Epithelial cell of proximal tubule (primary cell): Measurements from ENCODE around the gene GGT7. TPM values are rescaled to one million over a fixed set of nuclear protein-coding genes. Genes with fewer than 3 reads are reported as not detected.
"Not testable (repeated sequence)": the region's sequence is repeated elsewhere in the genome, so short reads cannot be mapped to it uniquely, and the experiment has no call there.

ENCODE experiments used
- DNase-seq: peaks from one replicate; pipeline ENCODE4 v3.0.0-alpha.2; 2011; ENCODE audit warnings: low read depth
- H3K4me3 ChIP-seq: 2 replicates; pipeline ENCODE4 v1.5.1; 2011; ENCODE audit warnings: low read depth, mild to moderate bottlenecking, low read length
- total RNA-seq: library from RNA; depleted of rRNA; stranded (reverse); fragments of >200 nt; gene quantifications from 2 replicates; pipeline ENCODE4 v1.2.3, GENCODE V29; 2015
- TF ChIP-seq, protein P1 (sequence below): conservative IDR thresholded peaks from 2 replicates; pipeline ENCODE4 v1.5.1; 2012; ENCODE audit warnings: low read depth, mild to moderate bottlenecking, low read length

The GGT7 gene
- total RNA-seq, 1 donor from 2014 or later, result 9.2 TPM

DNA sequence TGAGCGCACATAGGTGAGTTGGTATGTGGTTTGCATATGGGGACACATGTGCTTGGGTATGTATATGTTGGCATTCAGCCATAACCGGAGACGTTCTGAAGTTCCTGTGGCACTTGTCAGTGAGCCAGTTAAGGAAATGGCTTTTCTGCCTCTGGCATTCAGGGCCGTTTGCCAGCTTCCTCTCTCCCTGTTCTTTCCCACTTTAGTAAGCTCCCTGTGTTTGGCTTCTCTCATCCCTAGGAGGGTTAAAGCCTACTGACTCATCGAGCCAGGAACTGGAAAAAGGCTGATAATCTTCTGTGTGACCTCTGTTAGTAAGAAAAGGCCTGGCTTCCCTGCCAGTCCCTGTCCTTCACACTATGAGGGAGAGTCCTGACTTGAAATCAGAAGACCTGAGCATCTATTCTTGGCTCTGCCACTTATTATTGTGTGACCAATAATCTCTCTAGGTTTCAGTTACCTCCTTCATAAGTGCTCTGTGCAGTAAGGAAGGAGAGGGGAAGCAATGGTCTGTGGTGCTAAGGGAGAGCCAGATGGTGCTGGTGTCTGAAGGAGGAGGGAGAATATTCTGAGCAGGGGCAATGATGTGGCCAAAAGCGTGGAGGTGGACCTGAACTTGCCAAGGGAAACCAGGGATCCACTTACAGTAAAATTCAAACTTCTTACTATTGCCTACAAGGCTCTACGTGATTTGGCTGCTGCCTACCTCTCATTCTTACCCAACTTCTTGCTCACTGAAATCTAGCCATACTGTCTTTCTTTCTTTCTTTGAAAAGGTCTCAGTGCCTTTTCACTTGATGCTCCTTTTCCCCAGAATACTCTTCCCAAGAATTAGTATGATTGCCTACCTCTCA lies 35.2 kb upstream of the GGT7 start:
- peak; percentile 81 for DNase-seq
- TF ChIP-seq, protein P1, sequence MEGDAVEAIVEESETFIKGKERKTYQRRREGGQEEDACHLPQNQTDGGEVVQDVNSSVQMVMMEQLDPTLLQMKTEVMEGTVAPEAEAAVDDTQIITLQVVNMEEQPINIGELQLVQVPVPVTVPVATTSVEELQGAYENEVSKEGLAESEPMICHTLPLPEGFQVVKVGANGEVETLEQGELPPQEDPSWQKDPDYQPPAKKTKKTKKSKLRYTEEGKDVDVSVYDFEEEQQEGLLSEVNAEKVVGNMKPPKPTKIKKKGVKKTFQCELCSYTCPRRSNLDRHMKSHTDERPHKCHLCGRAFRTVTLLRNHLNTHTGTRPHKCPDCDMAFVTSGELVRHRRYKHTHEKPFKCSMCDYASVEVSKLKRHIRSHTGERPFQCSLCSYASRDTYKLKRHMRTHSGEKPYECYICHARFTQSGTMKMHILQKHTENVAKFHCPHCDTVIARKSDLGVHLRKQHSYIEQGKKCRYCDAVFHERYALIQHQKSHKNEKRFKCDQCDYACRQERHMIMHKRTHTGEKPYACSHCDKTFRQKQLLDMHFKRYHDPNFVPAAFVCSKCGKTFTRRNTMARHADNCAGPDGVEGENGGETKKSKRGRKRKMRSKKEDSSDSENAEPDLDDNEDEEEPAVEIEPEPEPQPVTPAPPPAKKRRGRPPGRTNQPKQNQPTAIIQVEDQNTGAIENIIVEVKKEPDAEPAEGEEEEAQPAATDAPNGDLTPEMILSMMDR, result no peak

DNA sequence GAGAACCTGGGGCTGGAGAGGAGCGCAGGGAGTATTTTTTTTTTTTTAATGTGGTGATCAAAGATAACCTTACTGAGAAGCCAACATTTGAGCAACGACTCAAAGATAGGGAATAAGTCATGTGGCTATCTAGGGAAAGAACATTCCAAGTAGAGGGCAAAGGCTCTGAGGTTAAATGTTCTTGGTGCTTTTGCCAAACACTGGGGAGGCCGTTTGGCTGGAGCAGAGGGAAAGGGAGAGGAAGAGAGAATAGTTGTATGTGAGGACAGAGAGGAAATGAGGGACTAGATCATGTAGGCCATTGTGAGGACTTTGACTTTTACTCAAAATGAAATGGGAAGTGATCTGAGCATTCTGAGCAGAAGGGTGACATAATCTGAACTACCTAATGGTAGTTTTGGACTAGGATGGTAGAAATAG lies 31.6 kb upstream of the GGT7 start:
- H3K4me3 ChIP-seq, result no peak overlapping the region
- DNase-seq, result no peak
- TF ChIP-seq, protein P1, result no peak

More for the DNA sequence above, 35.2 kb upstream of the GGT7 start:
- H3K4me3 ChIP-seq, result no peak overlapping the region

DNA sequence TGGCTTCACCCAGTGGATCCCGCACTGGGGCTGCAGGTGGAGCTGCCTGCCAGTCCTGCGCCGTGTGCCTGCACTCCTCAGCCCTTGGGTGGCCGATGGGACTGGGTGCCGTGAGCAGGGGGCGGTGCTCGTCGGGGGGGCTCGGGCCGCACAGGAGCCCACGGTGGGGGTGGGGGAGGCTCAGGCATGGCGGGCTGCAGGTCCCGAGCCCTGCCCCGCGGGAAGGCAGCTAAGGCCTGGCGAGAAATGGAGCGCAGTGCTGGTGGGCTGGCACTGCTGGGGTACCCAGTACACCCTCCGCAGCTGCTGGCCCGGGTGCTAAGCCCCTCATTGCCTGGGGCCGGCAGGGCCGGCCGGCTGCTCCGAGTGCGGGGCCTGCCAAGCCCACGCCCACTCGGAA lies 26.1 kb upstream of the GGT7 start:
- not testable (repeated sequence) for DNase-seq, H3K4me3 ChIP-seq

DNA sequence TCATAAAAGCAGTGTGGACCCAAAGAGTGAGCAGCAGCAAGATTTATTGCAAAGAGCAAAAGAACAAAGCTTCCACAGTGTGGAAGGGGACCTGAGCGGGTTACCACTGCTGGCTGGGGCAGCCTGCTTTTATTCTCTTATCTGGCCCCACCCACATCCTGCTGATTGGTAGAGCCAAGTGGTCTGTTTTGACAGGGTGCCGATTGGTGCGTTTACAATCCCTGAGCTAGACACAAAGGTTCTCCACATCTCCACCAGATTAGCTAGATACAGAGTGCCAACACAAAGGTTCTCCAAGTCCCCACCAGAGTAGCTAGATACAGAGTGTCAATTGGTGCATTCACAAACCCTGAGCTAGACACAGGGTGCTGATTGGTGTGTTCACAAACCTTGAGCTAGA lies 25.5 kb upstream of the GGT7 start:
- H3K4me3 ChIP-seq, DNase-seq: not testable (repeated sequence)

DNA sequence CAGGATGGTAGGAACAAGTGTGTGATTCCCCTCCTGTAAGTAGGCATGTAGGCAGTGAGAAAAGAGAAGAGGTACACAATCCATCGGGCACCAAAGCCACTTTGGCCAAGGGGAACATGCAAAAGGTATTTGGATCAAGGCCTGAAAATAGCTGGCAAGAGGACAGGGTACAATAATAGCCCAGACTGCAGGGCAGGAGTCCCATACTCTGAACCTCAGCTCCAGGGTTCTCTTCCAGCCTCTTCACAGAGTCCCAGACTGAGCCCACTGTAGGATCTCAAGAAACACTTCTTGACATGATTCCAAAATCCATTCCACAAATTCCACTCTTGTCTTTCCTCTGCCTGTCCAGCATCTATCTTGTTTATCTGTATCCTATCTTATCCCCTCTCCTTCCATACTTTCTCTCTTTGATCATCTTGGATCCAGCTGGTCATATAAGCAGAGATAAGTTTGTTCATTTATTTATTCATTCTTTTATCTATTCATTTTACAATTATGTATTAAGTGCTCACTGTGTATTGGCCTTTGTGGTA lies 23.5 kb upstream of the GGT7 start:
- TF ChIP-seq, protein P1, result no peak
- DNase-seq, result no peak
- no peak overlapping the region for H3K4me3 ChIP-seq

DNA sequence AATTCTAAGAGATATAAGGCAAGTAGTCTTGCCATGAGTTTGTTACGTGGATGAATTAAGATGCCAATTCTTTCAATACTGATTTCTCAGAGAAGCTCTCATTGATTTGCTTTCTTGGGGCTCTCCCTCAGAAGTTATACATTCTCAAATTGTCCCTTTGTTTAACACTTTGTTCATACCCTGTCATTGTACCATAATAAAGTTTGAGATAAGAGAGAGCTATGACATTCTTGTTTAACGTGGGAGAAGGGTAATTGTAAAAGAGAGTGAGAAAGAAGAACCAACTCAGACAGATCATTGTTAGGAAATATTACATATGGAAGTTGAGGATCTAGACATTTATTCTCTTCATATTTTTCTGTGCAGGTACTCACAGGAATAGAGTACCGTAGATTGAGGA lies 22.8 kb upstream of the GGT7 start:
- H3K4me3 ChIP-seq, result no peak overlapping the region
- no peak for DNase-seq
- TF ChIP-seq, protein P1, result no peak

DNA sequence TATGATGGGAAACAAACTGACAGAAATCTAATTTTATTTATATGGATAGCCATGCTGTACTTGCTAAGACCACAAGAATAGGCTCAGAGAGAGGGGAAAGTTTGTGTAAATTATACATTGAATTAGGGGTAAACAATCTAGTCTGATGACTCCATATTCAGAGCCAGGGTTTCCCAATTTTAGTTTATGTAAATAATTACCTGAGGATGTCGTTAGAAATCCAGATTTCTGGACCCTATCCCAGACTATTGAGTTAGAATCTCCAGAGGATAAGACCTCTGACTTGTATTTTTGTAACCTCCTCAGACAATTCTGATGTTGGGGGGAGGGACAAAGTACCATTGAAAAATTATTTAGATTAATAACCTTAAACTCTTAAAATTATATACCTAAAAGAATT lies 22.1 kb upstream of the GGT7 start:
- H3K4me3 ChIP-seq, result no peak overlapping the region
- TF ChIP-seq, protein P1, result no peak
- no peak for DNase-seq

DNA sequence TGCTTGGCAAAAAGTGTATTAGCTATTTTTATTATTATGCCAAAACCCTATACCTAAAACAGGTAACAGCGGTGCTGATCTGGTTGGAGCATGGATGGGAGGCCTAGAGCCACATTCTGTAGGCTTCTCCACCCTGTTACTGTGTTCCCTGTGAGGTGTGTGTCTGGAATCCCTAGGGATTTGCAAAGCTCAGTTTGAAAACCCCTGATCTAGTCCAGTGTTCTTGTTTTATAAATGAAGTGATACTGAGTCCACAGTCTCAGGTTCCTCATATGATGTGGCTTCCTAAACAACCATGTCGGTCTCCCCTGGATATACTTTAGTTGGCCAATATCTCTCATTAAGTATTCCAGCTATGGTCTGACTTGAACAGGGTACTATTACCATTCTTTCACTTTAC lies 20.0 kb upstream of the GGT7 start:
- no peak overlapping the region for H3K4me3 ChIP-seq
- TF ChIP-seq, protein P1, result no peak
- DNase-seq, result no peak
